Measurements from ENCODE around the gene EDNRB.
"Not testable (repeated sequence)": the region's sequence is repeated elsewhere in the genome, so short reads cannot be mapped to it uniquely, and the experiment has no call there.

The EDNRB gene

GRCh38 chr13:77896536-77896935 is 22.1 kb downstream of the EDNRB start:
- peak; percentile 24 for DNase-seq (ENCODE audit: low read depth)

DNA sequence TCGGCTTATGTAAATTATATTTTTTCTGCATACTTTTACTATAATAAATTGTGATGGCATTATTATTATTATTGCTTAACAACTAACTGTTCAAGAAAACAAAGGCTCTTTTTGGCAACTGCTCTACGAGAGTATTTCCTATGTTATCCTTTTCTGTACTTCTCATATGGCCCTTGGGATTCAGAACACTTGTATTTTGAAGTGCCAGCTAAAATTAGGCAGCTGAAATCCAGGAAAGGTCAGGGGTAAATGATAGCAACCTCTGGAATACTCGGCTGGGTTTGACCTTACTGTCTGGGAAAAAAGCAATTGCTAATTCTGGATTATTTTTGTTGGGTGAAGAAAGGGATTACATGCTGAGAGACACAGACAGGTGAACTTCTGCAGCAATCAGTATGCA is 23.9 kb downstream of the EDNRB start:
- DNase-seq (ENCODE audit: low read depth), result no peak

GRCh38 chr13:77893066-77893465 is 25.6 kb downstream of the EDNRB start:
- no peak for DNase-seq (ENCODE audit: low read depth)

- no peak for DNase-seq (ENCODE audit: low read depth)
Observed at GRCh38 chr13:77892491-77892890, 26.1 kb downstream of the EDNRB start.

DNA sequence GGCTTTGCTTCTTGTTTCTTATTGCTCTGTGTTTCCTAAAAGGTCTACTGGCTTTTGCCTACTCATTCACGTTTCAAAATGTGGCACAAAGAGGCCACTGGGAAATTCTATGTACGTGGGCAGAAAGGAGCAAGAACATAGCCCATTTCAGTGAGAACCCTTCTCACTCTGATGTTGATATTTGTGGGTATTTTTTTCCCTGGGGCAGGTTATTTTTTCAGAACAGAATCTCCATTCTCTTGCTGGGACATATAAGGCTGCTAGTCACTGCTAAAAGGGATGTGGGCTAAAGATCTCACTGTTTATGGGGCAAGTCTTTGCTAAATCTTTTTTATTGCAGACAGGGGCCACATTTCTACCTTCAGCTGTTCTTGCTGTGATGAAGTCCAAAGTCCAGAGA is 27.1 kb downstream of the EDNRB start:
- DNase-seq (ENCODE audit: low read depth), result no peak

DNA sequence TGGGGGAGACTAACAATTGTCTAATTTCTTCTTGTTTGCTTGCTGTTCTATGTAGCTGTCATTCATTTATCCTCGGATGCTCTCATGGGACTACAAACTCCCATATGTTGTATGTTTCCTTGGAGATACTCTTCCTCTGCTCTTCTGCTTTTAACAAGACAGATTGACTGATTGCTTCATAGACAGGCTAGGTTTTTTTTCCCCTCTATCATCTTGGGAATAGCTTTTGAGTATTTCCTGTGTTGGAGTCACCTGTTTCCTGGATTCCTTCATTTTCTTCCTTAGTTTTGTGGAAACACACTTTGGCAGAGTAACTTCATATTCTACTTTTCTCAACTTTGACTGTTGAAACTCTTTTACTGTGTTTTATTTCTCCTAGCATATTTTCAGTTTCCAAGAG is 27.6 kb downstream of the EDNRB start:
- DNase-seq (ENCODE audit: low read depth), result no peak

DNA sequence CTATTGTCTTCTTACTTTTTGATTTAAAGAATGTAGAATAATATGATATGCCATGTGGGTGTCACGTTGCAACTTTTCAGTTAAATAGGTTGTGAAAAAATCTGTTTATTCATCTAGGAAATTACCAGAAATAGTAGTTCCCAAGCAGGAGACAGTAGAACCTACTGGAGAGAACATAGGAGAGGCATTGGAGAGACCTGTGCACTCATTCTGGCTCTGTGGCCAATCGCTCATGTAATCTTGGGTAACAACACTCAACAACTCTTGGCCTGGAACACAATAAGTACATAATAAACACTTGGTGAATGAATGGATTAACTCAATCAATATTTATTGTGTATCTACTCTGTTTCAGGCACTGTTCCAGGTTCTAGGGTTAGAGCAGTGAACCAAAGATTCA is 35.3 kb downstream of the EDNRB start:
- DNase-seq (ENCODE audit: low read depth), result no peak

GRCh38 chr13:77878190-77878589 is 40.4 kb downstream of the EDNRB start:
- DNase-seq (ENCODE audit: low read depth), result no peak

GRCh38 chr13:77876176-77876575 is 42.5 kb downstream of the EDNRB start:
- peak; percentile 21 for DNase-seq (ENCODE audit: low read depth)

- peak; percentile 6 for DNase-seq (ENCODE audit: low read depth)
Observed at GRCh38 chr13:77874406-77874805, 44.2 kb downstream of the EDNRB start.

DNA sequence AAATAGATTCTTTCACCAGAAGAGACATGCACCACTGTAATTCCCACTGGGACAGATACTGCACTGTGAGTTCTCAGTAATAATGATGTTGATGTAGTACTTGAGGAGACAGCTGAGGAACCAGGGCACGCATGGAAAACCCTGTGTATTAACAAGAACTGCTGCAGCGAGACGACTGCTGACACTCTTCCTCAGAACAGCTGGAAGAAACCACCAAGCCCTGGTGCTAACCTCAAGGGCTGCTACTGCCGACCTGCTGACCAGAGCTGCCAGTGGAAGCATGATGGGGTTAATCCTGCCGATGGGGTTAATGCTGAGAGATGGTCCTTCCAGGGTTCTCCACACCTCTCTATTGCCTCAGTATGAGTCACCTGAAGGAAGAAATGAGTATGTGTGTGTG is 45.6 kb downstream of the EDNRB start:
- no peak for DNase-seq (ENCODE audit: low read depth)

- DNase-seq (ENCODE audit: low read depth), result no peak
Observed at GRCh38 chr13:77871596-77871995, 47.0 kb downstream of the EDNRB start.

GRCh38 chr13:77868717-77869116 is 49.9 kb downstream of the EDNRB start:
- DNase-seq (ENCODE audit: low read depth), result no peak

- no peak for DNase-seq (ENCODE audit: low read depth)
Observed at GRCh38 chr13:77866971-77867370, 51.7 kb downstream of the EDNRB start.

- DNase-seq (ENCODE audit: low read depth), result no peak
Observed at GRCh38 chr13:77865622-77866021, 53.0 kb downstream of the EDNRB start.

DNA sequence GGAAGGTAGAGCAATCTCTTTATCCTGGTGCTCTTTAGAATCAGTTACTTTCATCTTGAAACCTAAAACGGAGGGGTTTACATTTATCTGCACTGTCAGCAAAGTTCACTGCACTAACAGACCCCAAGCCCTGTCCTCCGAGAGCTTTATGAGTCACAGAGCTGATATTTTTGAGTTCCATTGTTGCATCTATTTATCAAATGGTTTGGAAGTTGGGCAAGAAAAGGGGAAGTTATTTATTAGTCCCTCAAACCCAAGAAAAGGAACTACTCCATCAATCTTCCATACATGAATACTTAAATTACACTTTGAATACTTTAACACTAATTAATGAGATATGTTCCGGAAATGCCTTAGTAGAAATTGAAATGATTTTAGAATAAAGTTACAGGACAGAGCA is 55.5 kb downstream of the EDNRB start:
- no peak for DNase-seq (ENCODE audit: low read depth)

DNA sequence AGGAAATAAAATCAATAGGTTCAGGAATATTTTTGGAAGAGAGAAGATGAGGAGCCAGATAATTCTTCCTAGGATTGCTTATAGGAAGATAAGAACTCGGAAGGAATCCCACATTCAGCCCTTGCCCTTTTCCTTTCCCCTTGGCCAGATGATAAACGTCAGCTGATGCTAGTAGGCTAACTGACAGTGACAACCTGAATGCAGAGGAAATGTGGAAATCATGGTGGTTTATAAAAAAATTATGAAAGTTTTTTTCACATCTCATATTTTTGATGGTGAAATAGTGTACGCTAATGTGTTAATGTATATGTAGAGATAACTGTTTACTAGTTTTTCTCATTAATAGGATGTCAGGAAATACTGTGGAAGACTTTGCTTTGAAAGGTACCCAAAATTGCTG is 56.9 kb downstream of the EDNRB start:
- DNase-seq (ENCODE audit: low read depth), result no peak

DNA sequence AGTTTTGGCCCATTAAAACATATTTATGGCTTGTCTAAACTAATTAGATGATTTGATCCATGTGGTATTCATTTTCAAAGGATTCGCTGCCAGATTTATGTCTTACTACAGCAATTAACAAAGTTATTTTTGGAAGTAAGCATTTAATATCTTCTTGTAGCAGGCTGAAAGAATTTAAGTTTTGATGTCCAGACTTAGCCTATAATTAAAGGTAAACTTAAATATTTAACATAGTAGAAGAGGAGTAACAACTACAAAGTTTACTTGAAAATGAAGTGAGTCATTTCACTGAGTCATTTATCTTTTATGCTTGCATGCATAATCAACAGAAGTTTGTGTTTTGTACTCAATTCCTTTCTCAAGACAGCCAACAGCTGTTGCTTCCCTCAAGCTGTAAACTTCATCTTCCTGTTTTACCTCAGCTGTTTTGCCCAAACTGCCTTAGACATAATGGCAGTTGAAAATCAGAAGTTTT is 58.1 kb downstream of the EDNRB start:
- peak; percentile 9 for DNase-seq (ENCODE audit: low read depth)

- peak; percentile 12 for DNase-seq (ENCODE audit: low read depth)
Observed at GRCh38 chr13:77859450-77859849, 59.2 kb downstream of the EDNRB start.

DNA sequence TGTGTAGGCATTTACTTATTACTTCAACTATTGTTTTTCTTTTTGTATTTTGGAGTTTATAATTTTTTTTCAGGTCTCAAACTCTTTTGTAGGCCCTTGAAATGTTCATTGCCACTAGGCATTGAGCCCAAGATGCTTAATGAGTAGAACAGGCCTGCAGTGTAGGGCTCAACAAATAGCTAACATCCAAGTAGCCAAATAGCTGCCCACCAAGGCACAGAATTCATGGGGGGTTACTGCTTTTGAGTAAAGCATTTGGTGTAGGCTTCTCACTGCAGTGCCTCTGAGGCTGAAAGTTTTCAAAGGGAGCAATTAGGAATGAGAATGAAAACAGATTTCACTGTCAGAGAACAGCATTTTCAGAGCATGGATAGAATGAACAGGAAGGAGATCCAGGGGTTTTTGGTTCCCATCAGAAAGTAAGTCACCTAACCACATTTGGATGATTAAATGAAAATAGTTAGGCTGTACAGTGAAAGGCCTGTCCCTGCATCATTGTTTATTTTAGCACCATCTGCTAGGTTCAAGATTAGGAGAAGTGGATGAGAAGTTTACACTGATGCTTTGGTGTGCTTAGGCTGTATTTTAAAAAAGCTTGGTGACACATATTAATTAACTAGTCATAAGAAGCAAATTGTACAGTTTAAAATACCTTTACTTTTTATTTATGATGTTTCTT is 61.0 kb downstream of the EDNRB start:
- DNase-seq (ENCODE audit: low read depth), result no peak

GRCh38 chr13:77853703-77854102 is 64.9 kb downstream of the EDNRB start:
- no peak for DNase-seq (ENCODE audit: low read depth)

- not testable (repeated sequence) for DNase-seq (ENCODE audit: low read depth)
Observed at GRCh38 chr13:77848050-77848449, 70.6 kb downstream of the EDNRB start.

DNA sequence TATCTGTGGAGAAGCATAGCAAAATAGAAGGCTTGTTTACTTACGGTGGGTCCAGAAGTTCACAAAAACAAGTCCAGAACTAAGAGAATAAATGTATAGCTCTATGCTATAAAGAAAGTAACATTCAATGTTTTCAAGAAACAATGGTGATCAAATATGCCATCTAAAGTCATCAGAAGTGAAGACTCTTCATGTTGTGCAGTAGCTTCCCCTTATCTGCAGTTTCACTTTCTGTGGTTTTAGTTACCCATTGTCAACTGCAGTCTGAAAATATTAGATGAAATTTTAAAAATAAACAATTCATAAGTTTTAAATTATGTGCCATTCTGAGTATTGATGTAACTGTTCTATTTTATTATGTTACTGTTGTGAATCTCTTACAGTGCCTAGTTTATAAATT is 72.5 kb downstream of the EDNRB start:
- DNase-seq (ENCODE audit: low read depth), result no peak
